ENCODE results near the gene DHTKD1. TPM values are rescaled to one million over a fixed set of nuclear protein-coding genes. Genes with fewer than 3 reads are reported as not detected.

Gene DHTKD1
- total and polyA plus RNA-seq, 10 of the 15 experiments (the other 5 are each of a cell fraction or from before 2014, with no cell fraction given) = 11.3 to 35.0 (median 26.9) TPM

- TF ChIP-seq NKRF (conservative IDR thresholded peaks at IDR 0.05) (peak; percentile 68), TBL1XR1 (IDR thresholded peaks at IDR 0.05; ENCODE audit: low read depth, low read length) (no peak), SP1 (IDR thresholded peaks at IDR 0.05; ENCODE audit: low read depth, low read length) (no peak), RELB (IDR thresholded peaks at IDR 0.05; ENCODE audit: low read depth) (no peak), CBX3 (IDR thresholded peaks at IDR 0.05; ENCODE audit: borderline replicate concordance, low read depth) (no peak), BCLAF1 (IDR thresholded peaks at IDR 0.05) (no peak), TCF7 (IDR thresholded peaks at IDR 0.05; ENCODE audit: borderline replicate concordance) (no peak), EP300 (IDR thresholded peaks at IDR 0.05; ENCODE audit: borderline replicate concordance in 1 of 2, control insufficient read depth in 1 of 2, low read depth in 2 of 2, low read length in 2 of 2) (no peak), TCF12 (IDR thresholded peaks at IDR 0.05; ENCODE audit: low read depth, low read length) (no peak)
- TF ChIP-seq, protein P1, sequence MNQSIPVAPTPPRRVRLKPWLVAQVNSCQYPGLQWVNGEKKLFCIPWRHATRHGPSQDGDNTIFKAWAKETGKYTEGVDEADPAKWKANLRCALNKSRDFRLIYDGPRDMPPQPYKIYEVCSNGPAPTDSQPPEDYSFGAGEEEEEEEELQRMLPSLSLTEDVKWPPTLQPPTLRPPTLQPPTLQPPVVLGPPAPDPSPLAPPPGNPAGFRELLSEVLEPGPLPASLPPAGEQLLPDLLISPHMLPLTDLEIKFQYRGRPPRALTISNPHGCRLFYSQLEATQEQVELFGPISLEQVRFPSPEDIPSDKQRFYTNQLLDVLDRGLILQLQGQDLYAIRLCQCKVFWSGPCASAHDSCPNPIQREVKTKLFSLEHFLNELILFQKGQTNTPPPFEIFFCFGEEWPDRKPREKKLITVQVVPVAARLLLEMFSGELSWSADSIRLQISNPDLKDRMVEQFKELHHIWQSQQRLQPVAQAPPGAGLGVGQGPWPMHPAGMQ (IDR thresholded peaks at IDR 0.05; ENCODE audit: borderline replicate concordance) = no peak
- TF ChIP-seq, protein P2, sequence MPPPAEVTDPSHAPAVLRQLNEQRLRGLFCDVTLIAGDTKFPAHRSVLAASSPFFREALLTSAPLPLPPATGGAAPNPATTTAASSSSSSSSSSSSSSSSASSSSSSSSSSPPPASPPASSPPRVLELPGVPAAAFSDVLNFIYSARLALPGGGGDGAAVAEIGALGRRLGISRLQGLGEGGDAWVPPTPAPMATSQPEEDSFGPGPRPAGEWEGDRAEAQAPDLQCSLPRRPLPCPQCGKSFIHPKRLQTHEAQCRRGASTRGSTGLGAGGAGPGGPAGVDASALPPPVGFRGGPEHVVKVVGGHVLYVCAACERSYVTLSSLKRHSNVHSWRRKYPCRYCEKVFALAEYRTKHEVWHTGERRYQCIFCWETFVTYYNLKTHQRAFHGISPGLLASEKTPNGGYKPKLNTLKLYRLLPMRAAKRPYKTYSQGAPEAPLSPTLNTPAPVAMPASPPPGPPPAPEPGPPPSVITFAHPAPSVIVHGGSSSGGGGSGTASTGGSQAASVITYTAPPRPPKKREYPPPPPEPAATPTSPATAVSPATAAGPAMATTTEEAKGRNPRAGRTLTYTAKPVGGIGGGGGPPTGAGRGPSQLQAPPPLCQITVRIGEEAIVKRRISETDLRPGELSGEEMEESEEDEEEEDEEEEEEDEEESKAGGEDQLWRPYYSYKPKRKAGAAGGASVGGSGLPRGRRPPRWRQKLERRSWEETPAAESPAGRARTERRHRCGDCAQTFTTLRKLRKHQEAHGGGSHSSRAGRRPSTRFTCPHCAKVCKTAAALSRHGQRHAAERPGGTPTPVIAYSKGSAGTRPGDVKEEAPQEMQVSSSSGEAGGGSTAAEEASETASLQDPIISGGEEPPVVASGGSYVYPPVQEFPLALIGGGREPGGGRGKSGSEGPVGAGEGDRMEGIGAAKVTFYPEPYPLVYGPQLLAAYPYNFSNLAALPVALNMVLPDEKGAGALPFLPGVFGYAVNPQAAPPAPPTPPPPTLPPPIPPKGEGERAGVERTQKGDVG (CRISPR knock-in tag; IDR thresholded peaks at IDR 0.05) = no peak
- TF ChIP-seq, protein P3, sequence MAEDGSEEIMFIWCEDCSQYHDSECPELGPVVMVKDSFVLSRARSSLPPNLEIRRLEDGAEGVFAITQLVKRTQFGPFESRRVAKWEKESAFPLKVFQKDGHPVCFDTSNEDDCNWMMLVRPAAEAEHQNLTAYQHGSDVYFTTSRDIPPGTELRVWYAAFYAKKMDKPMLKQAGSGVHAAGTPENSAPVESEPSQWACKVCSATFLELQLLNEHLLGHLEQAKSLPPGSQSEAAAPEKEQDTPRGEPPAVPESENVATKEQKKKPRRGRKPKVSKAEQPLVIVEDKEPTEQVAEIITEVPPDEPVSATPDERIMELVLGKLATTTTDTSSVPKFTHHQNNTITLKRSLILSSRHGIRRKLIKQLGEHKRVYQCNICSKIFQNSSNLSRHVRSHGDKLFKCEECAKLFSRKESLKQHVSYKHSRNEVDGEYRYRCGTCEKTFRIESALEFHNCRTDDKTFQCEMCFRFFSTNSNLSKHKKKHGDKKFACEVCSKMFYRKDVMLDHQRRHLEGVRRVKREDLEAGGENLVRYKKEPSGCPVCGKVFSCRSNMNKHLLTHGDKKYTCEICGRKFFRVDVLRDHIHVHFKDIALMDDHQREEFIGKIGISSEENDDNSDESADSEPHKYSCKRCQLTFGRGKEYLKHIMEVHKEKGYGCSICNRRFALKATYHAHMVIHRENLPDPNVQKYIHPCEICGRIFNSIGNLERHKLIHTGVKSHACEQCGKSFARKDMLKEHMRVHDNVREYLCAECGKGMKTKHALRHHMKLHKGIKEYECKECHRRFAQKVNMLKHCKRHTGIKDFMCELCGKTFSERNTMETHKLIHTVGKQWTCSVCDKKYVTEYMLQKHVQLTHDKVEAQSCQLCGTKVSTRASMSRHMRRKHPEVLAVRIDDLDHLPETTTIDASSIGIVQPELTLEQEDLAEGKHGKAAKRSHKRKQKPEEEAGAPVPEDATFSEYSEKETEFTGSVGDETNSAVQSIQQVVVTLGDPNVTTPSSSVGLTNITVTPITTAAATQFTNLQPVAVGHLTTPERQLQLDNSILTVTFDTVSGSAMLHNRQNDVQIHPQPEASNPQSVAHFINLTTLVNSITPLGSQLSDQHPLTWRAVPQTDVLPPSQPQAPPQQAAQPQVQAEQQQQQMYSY (CRISPR knock-in tag; IDR thresholded peaks at IDR 0.05) = no peak
Observed at GRCh38 chr10:12129222-12130111, 60.7 kb downstream of the DHTKD1 start, which contains the start of gene SEC61A2 (continued).
